Eye (tissue), 1 donor: ENCODE results near the gene KDM6B.
"Not testable (repeated sequence)": the region's sequence is repeated elsewhere in the genome, so short reads cannot be mapped to it uniquely, and the experiment has no call there.

Experiments used
- DNase-seq: peaks from one replicate; pipeline ENCODE4 v3.0.0-alpha.2; 2015

Gene KDM6B

GRCh38 chr17:7833795-7834541 is at the start of gene KDM6B:
KDM6B (plus strand) TSS chr17:7834217; CDS start chr17:7845555, 11,338 bp downstream.
- peak; percentile 97 for DNase-seq

GRCh38 chr17:7786866-7787265 is 47.2 kb upstream of the KDM6B start:
- no peak for DNase-seq

GRCh38 chr17:7789131-7789530 is 44.9 kb upstream of the KDM6B start:
- no peak for DNase-seq

GRCh38 chr17:7790150-7790549 is 43.9 kb upstream of the KDM6B start:
- DNase-seq, result no peak

GRCh38 chr17:7792611-7793010 is 41.4 kb upstream of the KDM6B start:
- DNase-seq, result no peak

GRCh38 chr17:7794075-7794663 is 39.8 kb upstream of the KDM6B start:
- no peak for DNase-seq

GRCh38 chr17:7797976-7798375 is 36.0 kb upstream of the KDM6B start:
- no peak for DNase-seq

- no peak for DNase-seq
Measured at GRCh38 chr17:7798839-7799238, 35.2 kb upstream of the KDM6B start.

GRCh38 chr17:7803981-7804380 is 30.0 kb upstream of the KDM6B start:
- no peak for DNase-seq

- no peak for DNase-seq
Measured at GRCh38 chr17:7806587-7806986, 27.4 kb upstream of the KDM6B start.

- DNase-seq, result no peak
Measured at GRCh38 chr17:7807206-7807605, 26.8 kb upstream of the KDM6B start.

- DNase-seq, result no peak
Measured at GRCh38 chr17:7809086-7809790, 24.8 kb upstream of the KDM6B start.

- DNase-seq, result not testable (repeated sequence)
Measured at GRCh38 chr17:7809791-7810343, 24.1 kb upstream of the KDM6B start.

- no peak for DNase-seq
Measured at GRCh38 chr17:7811251-7811650, 22.8 kb upstream of the KDM6B start.

GRCh38 chr17:7814969-7815368 is 19.0 kb upstream of the KDM6B start:
- DNase-seq, result no peak

GRCh38 chr17:7816926-7817642 is 16.9 kb upstream of the KDM6B start:
- no peak for DNase-seq

- DNase-seq, result no peak
Measured at GRCh38 chr17:7817643-7817964, 16.4 kb upstream of the KDM6B start.

GRCh38 chr17:7818026-7818425 is 16.0 kb upstream of the KDM6B start:
- no peak for DNase-seq

GRCh38 chr17:7818746-7819645 is 15.0 kb upstream of the KDM6B start:
- DNase-seq, result no peak

- DNase-seq, result no peak
Measured at GRCh38 chr17:7820231-7820630, 13.8 kb upstream of the KDM6B start.

- no peak for DNase-seq
Measured at GRCh38 chr17:7822126-7822525, 11.9 kb upstream of the KDM6B start.

- no peak for DNase-seq
Measured at GRCh38 chr17:7823581-7824001, 10.4 kb upstream of the KDM6B start.
